Activated CD4-positive, alpha-beta T cell treated with anti-CD3 and anti-CD28 coated beads for 4 hours (primary cell): ENCODE measurements around the gene OSBPL5.

Experiments
- DNase-seq, 2 donors: peaks; one replicate each; pipeline ENCODE4 v3.0.0-alpha.2; 2020

The OSBPL5 gene

GRCh38 chr11:3148990-3149851 lies 15.9 kb downstream of the OSBPL5 start:
- no peak for DNase-seq

DNA sequence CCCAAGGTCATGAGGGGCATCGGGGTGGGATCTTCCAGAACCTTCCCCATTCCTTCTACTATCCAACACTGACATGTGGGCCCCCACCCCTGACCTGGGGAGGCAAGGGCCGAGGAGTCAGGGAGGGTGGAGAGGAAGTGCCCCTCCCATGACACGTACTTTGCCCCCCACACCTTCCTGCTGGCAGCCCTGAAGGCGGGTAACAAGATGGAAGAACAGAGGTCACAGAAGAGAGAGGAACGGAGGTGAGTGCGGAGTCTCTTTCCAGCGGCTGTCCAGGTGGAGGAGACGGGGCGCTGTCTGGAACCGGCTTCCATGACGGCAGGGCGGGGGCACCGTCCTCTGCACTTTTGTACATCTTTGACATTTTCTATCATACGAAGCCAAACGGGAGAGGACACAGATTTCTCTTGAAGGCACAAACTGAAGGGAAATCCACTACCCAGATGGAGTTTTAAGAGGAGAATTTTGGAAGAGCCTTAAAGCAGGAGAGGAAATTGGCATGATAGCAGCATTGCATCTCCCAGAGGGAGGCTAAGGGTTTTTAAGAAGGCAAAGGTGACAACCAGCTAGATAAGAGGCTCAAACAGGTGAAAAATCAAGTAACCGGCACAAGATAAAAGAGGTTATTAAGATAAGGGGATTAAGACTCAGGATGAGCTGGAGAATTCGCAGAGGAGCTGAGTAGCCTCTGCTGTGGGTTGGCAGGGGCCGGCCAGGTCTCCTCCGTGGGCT lies 16.7 kb downstream of the OSBPL5 start:
- DNase-seq, result no peak

DNA sequence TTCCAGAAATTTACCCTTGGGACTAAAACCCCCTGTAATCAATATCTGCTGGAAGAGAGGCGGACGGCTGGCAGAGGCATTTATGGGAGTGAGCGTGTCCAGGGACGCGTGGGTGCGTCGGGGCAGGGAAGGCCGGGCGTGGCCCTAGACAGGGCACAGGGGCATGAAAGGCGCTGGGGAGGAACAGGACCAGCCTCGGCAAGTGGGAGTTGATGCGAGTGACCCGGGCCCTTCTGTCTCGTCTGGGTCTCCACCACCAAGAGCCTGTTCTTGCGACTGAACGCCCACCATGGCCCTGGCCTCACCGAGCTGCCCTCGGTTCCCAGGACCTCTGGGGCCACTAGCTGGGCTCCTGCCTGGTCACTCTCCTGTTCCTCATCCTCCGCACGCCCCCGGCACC lies 17.5 kb downstream of the OSBPL5 start:
- DNase-seq, result no peak

DNA sequence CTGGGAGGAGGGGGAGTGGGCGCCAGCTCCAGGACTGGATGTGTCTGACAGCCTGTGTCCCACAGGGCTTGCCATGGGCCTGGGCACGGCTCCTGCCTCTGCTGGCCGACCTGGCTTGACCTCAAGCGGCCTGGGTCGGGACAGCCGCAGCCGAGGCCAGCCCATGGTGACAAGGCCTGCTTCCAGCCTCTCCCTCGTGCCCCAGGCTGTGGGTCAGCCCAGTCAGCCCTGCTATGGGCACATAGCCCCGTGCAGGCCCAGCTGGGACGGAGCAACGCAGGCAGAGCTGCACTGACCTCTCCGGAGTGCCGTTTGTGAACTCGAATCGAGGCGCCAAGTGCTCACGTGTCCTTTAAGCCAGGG lies 17.9 kb downstream of the OSBPL5 start:
- no peak for DNase-seq

- DNase-seq, result no peak
These were observed 18.4 kb downstream of the OSBPL5 start for GRCh38 chr11:3146612-3147256.

DNA sequence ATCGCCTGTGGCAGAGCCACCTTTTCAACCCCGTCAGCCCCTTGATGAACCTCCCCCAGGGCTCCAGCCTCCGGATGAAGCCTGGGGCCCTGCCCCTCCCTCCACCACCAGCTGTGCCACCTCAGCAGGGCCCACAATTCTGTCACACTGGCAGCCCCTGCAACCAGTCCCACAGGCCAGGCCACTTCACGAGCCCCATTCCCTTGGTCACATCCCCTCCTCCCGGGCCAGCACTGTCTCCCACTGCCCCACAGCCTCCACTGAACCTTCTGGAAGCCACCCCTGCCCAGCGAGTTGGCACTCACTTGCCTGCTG lies 19.9 kb downstream of the OSBPL5 start:
- no peak for DNase-seq

DNA sequence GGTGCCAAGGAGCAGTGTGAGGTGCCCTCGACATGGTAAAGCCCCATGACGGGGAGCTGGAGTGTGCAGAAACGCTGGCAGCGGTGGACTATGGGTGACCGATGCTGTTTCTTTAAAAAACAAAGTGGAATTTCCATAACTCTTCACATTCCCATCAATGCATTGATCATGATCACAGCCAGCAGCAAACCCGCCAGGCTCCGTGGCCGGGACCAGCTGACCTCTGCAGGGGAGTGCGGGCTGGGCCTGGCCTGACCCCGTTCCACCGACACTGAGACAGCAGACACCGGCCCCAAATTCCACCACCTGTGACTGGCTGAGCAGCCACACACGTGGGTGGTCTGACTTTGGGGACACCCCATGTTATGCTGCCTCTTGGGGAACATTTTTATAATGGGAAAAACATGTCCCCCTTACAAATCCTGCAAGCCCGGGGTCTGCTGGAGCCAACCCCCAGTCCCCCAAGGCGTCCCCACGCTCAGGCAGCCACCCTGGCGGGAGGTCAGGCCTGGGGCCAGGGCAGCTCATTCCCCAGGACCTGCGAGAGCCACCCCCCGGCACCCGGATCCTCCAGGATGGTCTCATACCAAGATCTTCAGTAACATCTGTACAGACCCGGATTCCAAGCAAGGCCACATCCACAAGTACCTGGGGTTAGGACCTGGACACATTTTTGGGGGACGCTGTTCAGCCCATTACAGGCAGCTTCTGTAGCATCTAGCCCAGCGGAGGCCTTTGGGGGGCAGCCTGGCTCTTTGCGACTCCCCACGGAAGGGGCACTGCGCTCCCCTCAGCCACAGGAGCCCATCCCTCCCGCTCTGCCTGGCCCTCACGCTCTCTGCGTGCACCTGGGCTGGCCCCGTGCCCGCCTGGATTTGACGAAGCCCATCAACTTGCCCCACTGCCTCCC lies 20.6 kb downstream of the OSBPL5 start:
- no peak for DNase-seq

- DNase-seq, result no peak
These were observed 21.8 kb downstream of the OSBPL5 start for GRCh38 chr11:3143136-3143880.

GRCh38 chr11:3140291-3140603 lies 24.9 kb downstream of the OSBPL5 start:
- DNase-seq, result no peak

DNA sequence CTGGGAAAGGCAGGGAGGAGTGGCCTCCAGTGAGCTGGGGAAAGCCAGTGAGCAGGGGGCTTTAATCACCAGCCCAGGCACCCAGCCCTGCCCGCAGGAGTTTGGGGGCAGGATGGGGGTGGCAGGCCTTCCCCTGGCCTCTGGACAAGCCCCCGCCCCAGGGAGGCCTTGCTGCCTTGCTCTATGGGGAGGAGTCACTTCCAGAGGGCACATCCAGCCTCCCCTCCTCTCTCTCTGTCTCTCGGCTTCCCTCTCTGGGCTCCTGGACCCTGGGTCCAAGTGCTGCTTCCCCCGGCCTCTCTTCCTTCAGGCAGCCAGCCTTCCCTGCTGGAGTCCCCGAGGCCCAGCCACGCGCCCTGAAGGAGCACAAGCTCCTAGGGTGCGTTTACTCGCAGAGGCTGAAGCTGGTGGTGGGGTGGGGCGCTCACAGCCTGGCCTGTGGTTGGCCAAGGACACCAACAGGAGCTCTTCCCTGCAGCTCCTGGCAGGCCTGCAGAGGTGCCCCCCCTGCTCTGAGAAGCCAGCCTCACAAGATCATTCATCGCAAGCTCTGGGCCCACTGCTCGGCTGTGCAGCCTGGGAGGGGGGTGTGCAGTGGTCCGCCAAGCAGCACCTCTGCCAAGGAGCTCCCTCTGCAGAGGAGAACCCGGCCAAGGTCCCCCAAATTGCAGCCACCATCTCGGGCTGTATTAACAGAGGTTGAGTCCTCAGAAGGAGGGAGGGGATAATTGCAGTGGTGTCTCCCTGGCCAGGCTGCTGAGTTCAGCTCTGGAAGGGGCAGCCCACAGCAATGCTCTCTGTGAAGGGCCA lies 25.4 kb downstream of the OSBPL5 start:
- DNase-seq, result no peak

GRCh38 chr11:3139086-3139440 lies 26.0 kb downstream of the OSBPL5 start:
- DNase-seq, result no peak

GRCh38 chr11:3138178-3139085 lies 26.7 kb downstream of the OSBPL5 start:
- DNase-seq, result no peak

DNA sequence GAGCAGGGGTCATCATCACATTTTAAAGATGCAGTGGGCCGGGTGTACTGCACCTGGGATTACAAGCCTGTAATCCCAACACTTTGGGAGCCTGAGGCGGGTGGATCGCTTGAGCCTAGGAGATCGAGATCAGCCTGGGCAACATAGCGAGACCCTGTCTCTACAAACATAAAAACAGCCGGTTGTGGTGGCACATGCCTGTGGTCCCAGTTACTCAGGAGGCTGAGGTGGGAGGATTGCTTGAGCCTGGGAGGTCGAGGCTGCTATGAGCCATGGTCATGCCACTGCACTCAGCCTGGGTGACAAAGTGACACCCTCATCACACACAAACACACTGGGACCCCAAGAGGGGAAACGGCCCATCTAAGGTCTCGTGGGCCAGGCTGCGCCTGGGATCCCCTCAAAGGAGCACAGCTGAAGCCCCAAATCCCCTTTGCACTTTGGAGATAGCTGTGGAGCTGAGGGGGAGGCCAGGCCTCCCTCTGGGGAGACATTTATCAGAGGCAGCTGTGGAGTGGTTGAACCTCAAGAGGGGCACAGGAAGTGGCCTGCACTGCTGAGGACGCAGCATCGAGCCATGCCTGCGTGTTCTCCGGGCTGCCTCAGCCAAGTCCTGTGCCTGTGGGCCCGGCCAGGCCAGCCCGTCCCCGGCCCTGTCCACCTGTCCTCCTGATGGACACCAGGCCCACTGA lies 27.5 kb downstream of the OSBPL5 start:
- DNase-seq, result no peak

DNA sequence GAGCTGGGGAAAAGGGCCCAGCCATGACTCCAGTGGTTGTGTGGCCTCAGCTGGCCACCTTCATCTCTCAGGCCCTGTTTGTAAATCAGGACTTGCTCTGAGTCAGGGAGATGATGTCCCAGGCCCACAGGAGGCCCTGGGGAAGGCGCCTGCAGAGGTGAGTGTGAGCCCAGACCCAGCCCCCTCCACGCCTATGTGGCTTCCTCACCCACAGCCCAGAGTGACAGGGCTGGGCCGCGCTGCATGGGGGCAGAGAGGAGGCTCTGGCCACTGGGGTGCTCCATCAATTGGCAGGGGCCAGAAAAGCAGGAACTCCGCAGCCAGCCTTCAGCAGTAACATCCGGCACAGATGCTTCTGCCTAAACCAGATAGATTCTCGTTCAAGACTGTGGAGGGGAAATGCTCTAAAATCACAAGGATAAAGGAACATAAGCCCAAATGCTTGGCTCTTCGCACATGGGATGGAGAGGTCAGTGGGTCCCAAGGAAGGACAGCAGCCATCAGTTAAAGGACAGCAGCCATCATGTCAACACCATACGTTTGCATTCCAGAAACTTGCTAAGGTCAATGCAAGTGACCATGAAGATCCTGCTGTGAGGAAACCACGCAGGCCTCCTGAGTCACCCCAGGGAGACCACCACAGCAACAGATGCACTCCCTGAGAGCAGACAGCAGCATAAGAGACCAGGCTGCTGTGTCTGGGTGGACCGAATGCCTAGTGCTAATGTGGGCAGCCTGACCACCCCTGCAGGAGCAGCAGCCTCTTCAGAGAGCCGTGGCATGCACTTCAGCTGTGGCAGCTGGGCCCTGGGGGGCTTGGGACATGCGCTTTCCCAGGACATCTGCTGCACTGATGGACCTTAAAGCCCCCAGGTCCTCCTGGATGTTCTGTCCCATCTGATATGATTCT lies 28.3 kb downstream of the OSBPL5 start:
- no peak for DNase-seq

- no peak for DNase-seq
These were observed 29.3 kb downstream of the OSBPL5 start for GRCh38 chr11:3135481-3136440.

GRCh38 chr11:3134651-3135480 lies 30.2 kb downstream of the OSBPL5 start:
- no peak for DNase-seq

DNA sequence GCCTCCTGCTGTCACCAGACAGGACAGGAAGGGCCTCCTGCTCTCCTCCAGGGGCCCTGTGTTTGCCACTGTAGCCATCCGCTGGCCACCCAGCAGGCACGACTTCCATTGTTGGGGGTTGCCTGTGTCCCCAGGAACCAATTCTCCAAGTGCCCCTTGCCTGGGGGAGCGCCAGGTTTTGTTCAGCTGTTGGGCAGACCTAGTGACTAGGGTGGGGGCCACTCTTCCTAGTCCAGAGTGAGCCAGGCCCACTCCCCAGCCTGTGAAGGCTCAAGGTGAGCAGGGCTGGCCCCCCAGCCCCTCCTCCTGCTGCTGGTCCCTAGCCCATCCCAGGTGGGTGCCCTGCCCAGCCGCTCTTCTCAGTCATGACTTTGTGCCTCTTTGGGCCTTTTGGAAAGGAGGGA lies 30.9 kb downstream of the OSBPL5 start:
- DNase-seq, result no peak
